OCI-LY1 (cell line): Measurements from ENCODE around the gene MEDAG.

Experiments used
- CTCF ChIP-seq: fragments of 200-600 bp; sonication (generic), shearing (Covaris generic); IDR thresholded peaks from 2 replicates; pipeline ENCODE4 v1.5.1; 2017; ENCODE audit warnings: mild to moderate bottlenecking, antibody characterized with exemption, low read length, moderate library complexity, mixed read lengths
- EZH2 ChIP-seq: fragments of 200-600 bp; sonication (generic), shearing (Covaris generic); IDR thresholded peaks from 2 replicates; pipeline ENCODE4 v1.8.0; 2017; ENCODE audit warnings: borderline replicate concordance, mixed run types, mild to moderate bottlenecking, antibody characterized with exemption, low read length, moderate library complexity, mixed read lengths

- TF ChIP-seq CTCF (no peak), EZH2 (no peak)
These were observed 26.6 kb downstream of the MEDAG start, which contains the start of gene TEX26 for GRCh38 chr13:30932481-30933353.
